Measurements from ENCODE around the gene HOXD11.

The HOXD11 gene

DNA sequence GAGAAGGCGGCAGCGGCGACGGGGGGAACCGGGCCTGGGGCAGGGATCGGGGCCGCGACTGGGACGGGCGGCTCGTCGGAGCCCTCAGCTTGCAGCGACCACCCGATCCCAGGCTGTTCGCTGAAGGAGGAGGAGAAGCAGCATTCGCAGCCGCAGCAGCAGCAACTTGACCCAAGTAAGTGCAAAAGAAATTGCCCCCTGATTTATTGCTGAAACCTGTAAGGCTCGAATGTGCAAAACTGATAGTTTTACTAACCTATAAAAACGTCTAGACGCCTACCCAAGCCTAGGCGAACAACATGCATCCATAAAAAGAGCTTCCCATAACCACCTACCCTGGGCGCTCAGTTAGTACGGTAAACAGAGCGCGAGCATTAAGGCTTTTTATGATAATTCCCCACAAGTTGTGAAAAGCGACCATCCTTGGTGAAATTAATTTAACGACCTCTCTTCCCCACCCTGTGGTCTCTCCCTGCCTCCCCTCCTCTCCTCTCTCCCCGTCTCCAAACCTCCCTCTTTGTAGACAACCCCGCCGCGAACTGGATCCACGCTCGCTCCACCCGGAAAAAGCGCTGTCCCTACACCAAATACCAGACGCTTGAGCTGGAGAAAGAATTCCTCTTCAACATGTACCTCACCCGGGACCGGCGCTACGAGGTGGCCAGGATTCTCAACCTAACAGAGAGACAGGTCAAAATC lies 16.5 kb downstream of the HOXD11 start:
- Histone ChIP-seq H3K36me3 (no peaks in the 10 kb centered on the region), H3K4me3 (peak overlapping the region; percentile 51 to 57), H3K27me3 (peaks cover 8 to 85% of the 10 kb centered on the region in 2 donors), H3K27ac (peak overlapping the region in 1 of 2 donors; percentile 54), H3K9me3 (no peaks in the 10 kb centered on the region), H3K4me1 (peaks cover 0 to 29% (median 20%) of the 10 kb centered on the region in 4 donors)
- intact Hi-C loops (cut with DNase I; ENCODE audit: low total_unique reads), result no loop called here
- DNase-seq, result no peak
- TF ChIP-seq, protein P1, sequence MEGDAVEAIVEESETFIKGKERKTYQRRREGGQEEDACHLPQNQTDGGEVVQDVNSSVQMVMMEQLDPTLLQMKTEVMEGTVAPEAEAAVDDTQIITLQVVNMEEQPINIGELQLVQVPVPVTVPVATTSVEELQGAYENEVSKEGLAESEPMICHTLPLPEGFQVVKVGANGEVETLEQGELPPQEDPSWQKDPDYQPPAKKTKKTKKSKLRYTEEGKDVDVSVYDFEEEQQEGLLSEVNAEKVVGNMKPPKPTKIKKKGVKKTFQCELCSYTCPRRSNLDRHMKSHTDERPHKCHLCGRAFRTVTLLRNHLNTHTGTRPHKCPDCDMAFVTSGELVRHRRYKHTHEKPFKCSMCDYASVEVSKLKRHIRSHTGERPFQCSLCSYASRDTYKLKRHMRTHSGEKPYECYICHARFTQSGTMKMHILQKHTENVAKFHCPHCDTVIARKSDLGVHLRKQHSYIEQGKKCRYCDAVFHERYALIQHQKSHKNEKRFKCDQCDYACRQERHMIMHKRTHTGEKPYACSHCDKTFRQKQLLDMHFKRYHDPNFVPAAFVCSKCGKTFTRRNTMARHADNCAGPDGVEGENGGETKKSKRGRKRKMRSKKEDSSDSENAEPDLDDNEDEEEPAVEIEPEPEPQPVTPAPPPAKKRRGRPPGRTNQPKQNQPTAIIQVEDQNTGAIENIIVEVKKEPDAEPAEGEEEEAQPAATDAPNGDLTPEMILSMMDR (IDR thresholded peaks at IDR 0.05), result no peak

DNA sequence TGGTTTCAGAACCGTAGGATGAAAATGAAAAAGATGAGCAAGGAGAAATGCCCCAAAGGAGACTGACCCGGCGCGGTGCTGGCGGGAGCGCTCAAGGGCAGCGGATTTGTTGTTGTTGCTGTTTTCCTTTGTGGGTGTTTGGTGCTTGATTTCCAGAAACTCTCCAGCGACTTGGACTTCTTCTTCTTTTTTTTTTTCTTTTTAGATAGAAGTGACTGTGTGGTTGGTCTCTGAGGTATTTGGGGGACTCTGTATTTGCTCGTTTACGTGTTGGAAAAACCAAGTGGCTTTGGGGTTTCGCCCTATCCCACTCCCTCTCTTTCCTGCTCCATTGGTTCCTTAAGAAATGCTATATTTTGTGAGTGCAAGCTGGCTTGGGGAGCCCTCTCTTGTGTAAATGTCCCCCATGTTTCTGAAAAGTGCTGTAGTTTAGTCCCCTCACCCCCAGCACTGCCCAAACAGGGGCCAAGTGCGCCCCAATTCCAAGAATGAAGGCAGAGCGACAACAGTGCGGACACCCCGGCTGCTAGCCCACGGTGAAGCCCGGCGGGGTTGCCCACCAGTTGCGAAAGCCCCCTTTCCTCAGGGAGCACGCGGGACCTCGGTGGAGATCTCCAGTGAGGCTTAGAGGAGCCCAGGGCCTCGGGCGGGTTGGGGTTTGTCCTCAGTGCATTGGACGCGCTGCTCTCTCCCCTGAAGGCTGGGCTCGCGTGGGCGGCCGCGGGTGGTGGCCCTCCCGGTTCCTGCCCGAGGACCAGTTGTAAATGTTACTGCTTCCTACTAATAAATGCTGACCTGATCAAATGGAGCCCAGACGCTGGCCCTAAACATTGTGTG lies 17.2 kb downstream of the HOXD11 start:
- H3K9me3 ChIP-seq, result no peaks in the 10 kb centered on the region
- peaks cover 8 to 85% of the 10 kb centered on the region in 2 donors for H3K27me3 ChIP-seq
- no peak for DNase-seq
- peak overlapping the region; percentile 51 to 57 for H3K4me3 ChIP-seq
- intact Hi-C loops (cut with DNase I; ENCODE audit: low total_unique reads), result no loop called here
- H3K4me1 ChIP-seq, result peaks cover 0 to 36% (median 28%) of the 10 kb centered on the region in 4 donors
- TF ChIP-seq, protein P1 (IDR thresholded peaks at IDR 0.05), result no peak
- no peak overlapping the region for H3K27ac ChIP-seq
- no peaks in the 10 kb centered on the region for H3K36me3 ChIP-seq

DNA sequence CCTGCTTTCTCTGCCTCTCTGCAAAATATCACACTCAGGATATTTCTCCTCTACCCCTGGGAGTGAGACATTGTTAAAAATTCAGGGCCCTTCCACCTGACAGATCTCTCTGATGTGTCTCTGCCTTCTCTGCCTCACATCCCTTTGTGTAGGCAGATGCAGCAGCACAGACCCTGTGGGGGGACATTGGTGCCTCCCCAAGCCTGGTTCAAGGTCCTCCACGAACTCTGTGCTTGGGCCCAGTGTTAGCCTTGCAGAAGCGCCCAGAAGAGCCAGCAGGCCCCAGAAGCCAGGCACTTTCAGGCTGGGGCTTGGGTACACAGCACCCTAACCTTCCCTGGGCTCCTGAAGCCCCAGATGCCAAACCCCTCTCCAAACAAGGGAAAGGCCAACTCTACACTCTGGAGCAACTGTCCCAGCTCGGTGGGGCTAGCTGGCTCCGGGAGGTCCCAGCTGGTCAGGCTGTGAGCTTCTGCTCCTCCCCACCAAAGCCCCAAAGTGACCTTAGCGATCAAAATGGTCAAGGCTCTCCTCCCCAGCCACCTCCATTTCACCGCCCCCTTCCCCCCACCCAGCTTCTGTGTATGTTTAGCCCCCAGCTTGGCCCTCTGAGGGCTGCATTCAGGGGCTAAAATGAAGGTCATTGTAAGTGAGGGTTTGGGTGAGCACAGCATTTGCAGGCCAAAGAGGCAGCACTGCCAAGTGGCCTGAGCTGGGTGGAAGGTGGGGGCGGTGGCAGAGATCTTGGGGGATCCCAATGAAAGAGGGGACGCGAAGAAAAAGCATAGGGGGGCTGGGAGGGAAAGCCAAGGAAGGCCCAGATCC lies 18.1 kb downstream of the HOXD11 start:
- TF ChIP-seq, protein P1 (IDR thresholded peaks at IDR 0.05), result no peak
- Histone ChIP-seq H3K4me1 (peaks cover 0 to 45% (median 32%) of the 10 kb centered on the region in 4 donors), H3K9me3 (no peaks in the 10 kb centered on the region), H3K27ac (no peak overlapping the region), H3K4me3 (no peak overlapping the region), H3K27me3 (peaks cover 8 to 83% of the 10 kb centered on the region in 2 donors), H3K36me3 (no peaks in the 10 kb centered on the region)
- DNase-seq, result no peak
- intact Hi-C loops (cut with DNase I; ENCODE audit: low total_unique reads), result loop anchor here (5.0 kb wide), 2 partner anchors 332 to 512 kb away; no protein-coding TSS in a partner anchor

DNA sequence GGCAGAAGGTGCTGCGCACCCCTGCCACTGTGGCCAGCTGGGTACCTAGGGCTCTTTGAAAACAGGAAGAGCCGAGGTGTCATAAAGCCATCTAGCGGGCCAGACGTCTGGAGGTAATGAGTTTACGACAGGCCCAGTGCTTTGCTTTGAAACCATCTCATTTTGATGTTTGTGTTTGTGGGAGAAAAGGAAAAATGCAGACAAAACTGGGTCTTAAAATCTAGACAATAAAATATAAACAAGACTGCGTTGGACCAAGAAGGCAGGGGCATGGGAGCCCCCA lies 18.6 kb downstream of the HOXD11 start:
- TF ChIP-seq, protein P1 (IDR thresholded peaks at IDR 0.05), result no peak
- H3K27me3 ChIP-seq, result peaks cover 8 to 83% of the 10 kb centered on the region in 2 donors
- DNase-seq, result no peak
- no peaks in the 10 kb centered on the region for H3K36me3 ChIP-seq
- no peak overlapping the region for H3K4me3 ChIP-seq
- H3K9me3 ChIP-seq, result no peaks in the 10 kb centered on the region
- H3K4me1 ChIP-seq, result peaks cover 0 to 50% (median 34%) of the 10 kb centered on the region in 4 donors
- H3K27ac ChIP-seq, result no peak overlapping the region
- intact Hi-C loops (cut with DNase I; ENCODE audit: low total_unique reads), result loop anchor here (5.0 kb wide), 2 partner anchors 332 to 512 kb away; no protein-coding TSS in a partner anchor
